Activated naive CD4-positive, alpha-beta T cell treated with anti-CD3 and anti-CD28 coated beads for 36 hours (primary cell): ENCODE data around the gene CEMP1. TPM values are rescaled to one million over a fixed set of nuclear protein-coding genes. Genes with fewer than 3 reads are reported as not detected.

ENCODE experiments used
- CTCF ChIA-PET: fragments of 350-600 bp; sonication (Branson Sonifier 250); formaldehyde crosslinking; loops from one replicate; lab custom pipeline; 2021; ENCODE audit warnings: antibody characterized with exemption; lab: Charles Lee
- DNase-seq: peaks from one replicate; pipeline ENCODE4 v3.0.0-alpha.2; 2020
- H3K27ac Mint-ChIP-seq: one replicate; pipeline ENCODE4 v1.8.0; 2021; ENCODE audit warnings: mild to moderate bottlenecking, mixed read lengths
- H3K27me3 Mint-ChIP-seq: one replicate; pipeline ENCODE4 v1.8.0; 2021; ENCODE audit warnings: low read depth, mixed read lengths
- H3K36me3 Mint-ChIP-seq: one replicate; pipeline ENCODE4 v1.8.0; 2021; ENCODE audit warnings: low read depth, mixed read lengths
- H3K4me1 Mint-ChIP-seq: one replicate; pipeline ENCODE4 v1.8.0; 2021; ENCODE audit warnings: low read depth, mixed read lengths
- H3K4me3 Mint-ChIP-seq: one replicate; pipeline ENCODE4 v1.8.0; 2021; ENCODE audit warnings: mild to moderate bottlenecking, moderate library complexity, mixed read lengths
- H3K9me3 Mint-ChIP-seq: one replicate; pipeline ENCODE4 v1.8.0; 2021; ENCODE audit warnings: mixed read lengths
- intact Hi-C: fragments of 100-400 bp; cut with micrococcal nuclease; formaldehyde crosslinking; loops from one replicate; pipeline ENCODE4 v1.15.1; 2023
- microRNA-seq: library from miRNA; unstranded; fragments of <30 nt; microRNA quantifications from one replicate; pipeline ENCODE4 v1.2.0, GENCODE V29; 2022; ENCODE audit warnings: borderline microRNAs expressed, borderline replicate concordance
- total RNA-seq, 2 experiments: library from RNA; stranded (reverse); gene quantifications; one replicate each; pipeline ENCODE4 v1.2.3, GENCODE V29; 2021

Gene CEMP1
- total RNA-seq, 2 experiments from 2014 or later = 0.17 TPM; not detected in 1

GRCh38 chr16:2483939-2484897 is 47.0 kb downstream of the CEMP1 start:
- H3K9me3 Mint-ChIP-seq = no peaks in the 10 kb centered on the region
- H3K27ac Mint-ChIP-seq = no peak overlapping the region
- peaks cover 16% of the 10 kb centered on the region for H3K4me1 Mint-ChIP-seq
- no peaks in the 10 kb centered on the region for H3K27me3 Mint-ChIP-seq
- DNase-seq = no peak
- peaks cover 1% of the 10 kb centered on the region for H3K36me3 Mint-ChIP-seq
- no peak overlapping the region for H3K4me3 Mint-ChIP-seq
- intact Hi-C loops = no loop called here
- CTCF ChIA-PET = no interaction called here

- Mint-ChIP-seq H3K27ac (no peak overlapping the region), H3K4me3 (no peak overlapping the region), H3K27me3 (no peaks in the 10 kb centered on the region), H3K36me3 (peaks cover 1% of the 10 kb centered on the region), H3K9me3 (no peaks in the 10 kb centered on the region), H3K4me1 (peaks cover 12% of the 10 kb centered on the region)
- CTCF ChIA-PET = interaction anchor here (0.6 kb wide), 1 partner anchor 14 kb away, joined by 3 read pairs; no protein-coding TSS in a partner anchor
- no peak for DNase-seq
- intact Hi-C loops = no loop called here
Observed at GRCh38 chr16:2482708-2483534, 48.3 kb downstream of the CEMP1 start.

GRCh38 chr16:2482249-2482648 is 49.0 kb downstream of the CEMP1 start:
- no peak overlapping the region for H3K27ac Mint-ChIP-seq

GRCh38 chr16:2481676-2482075 is 49.5 kb downstream of the CEMP1 start:
- Mint-ChIP-seq H3K9me3 (no peaks in the 10 kb centered on the region), H3K4me3 (no peak overlapping the region), H3K36me3 (no peaks in the 10 kb centered on the region), H3K27ac (no peak overlapping the region), H3K27me3 (no peaks in the 10 kb centered on the region), H3K4me1 (peaks cover 1% of the 10 kb centered on the region)
- no peak for DNase-seq
- intact Hi-C loops = no loop called here
- CTCF ChIA-PET = interaction anchor here (1.4 kb wide), 1 partner anchor 19 kb away, joined by 3 read pairs; no protein-coding TSS in a partner anchor

More at GRCh38 chr16:2482249-2482648, 49.0 kb downstream of the CEMP1 start:
- peaks cover 1% of the 10 kb centered on the region for H3K36me3 Mint-ChIP-seq
- no peaks in the 10 kb centered on the region for H3K27me3 Mint-ChIP-seq
- no peak overlapping the region for H3K4me3 Mint-ChIP-seq
- DNase-seq = no peak
- no peaks in the 10 kb centered on the region for H3K9me3 Mint-ChIP-seq
- H3K4me1 Mint-ChIP-seq = peaks cover 7% of the 10 kb centered on the region
- CTCF ChIA-PET = interaction anchor here (0.6 kb wide), 1 partner anchor 14 kb away, joined by 3 read pairs; no protein-coding TSS in a partner anchor
- intact Hi-C loops = no loop called here

- intact Hi-C loops = no loop called here
- Mint-ChIP-seq H3K4me1 (peaks cover 5% of the 10 kb centered on the region), H3K27ac (no peak overlapping the region), H3K9me3 (no peaks in the 10 kb centered on the region), H3K36me3 (no peaks in the 10 kb centered on the region), H3K27me3 (no peaks in the 10 kb centered on the region), H3K4me3 (no peak overlapping the region)
- no peak for DNase-seq
- CTCF ChIA-PET = interaction anchor here (1.4 kb wide), 1 partner anchor 19 kb away, joined by 3 read pairs; no protein-coding TSS in a partner anchor
Observed at GRCh38 chr16:2480948-2481347, 50.3 kb downstream of the CEMP1 start.

Small RNA genes lying within 50 kb of the gene (microRNA-seq; reads per million reads assigned to microRNA genes)
- gene MIR3178 = not detected

Other genes starting within 250 kb of the CEMP1 start
- gene ABCA3, start 190.7 kb downstream of the CEMP1 start, total RNA-seq = 1 to 10 TPM; 2.6 to 3.1 TPM
- gene CCNF, start 102.0 kb downstream of the CEMP1 start, total RNA-seq = 10 to 100 TPM; 73.5 to 74.5 TPM
- 10 to 100 TPM; 24.2 to 24.8 TPM for gene TEDC2, start 71.3 kb downstream of the CEMP1 start, total RNA-seq
- not detected for gene NTN3, start 60.1 kb downstream of the CEMP1 start, total RNA-seq
- gene TBC1D24, start 56.3 kb downstream of the CEMP1 start, total RNA-seq = 1 to 10 TPM; 8.1 to 8.6 TPM
- 10 to 100 TPM; 81.9 TPM for gene ATP6V0C, start 17.5 kb downstream of the CEMP1 start, total RNA-seq
- 10 to 100 TPM; 15.3 to 18.6 TPM for gene AMDHD2, start 11.0 kb downstream of the CEMP1 start, total RNA-seq
- 10 to 100 TPM; 26.6 to 27.8 TPM for gene PDPK1, start 6.6 kb upstream of the CEMP1 start, total RNA-seq
- gene KCTD5, start 151.1 kb upstream of the CEMP1 start, total RNA-seq = 10 to 100 TPM; 21.8 to 24.1 TPM
- 1 to 10 TPM; 1.7 to 2.4 TPM for gene PRSS27, start 188.8 kb upstream of the CEMP1 start, total RNA-seq
- 100 to 1,000 TPM; 607 to 649 TPM for gene SRRM2, start 221.2 kb upstream of the CEMP1 start, total RNA-seq
- gene ELOB, start 245.9 kb upstream of the CEMP1 start, total RNA-seq = 100 to 1,000 TPM; 177 to 189 TPM